GM21528 (cell line): Measurements from ENCODE around the gene TSPAN9.

Source experiments
- ATAC-seq: cut with Tn5 transposase; IDR thresholded peaks from one replicate; pipeline ENCODE4 v1.9.1; 2021; ENCODE audit warnings: mild to moderate bottlenecking, moderate library complexity; ENCODE audit not compliant: unreplicated experiment, low FRiP score

The TSPAN9 gene

GRCh38 chr12:3119756-3120601 lies 42.8 kb downstream of the TSPAN9 start:
- no peak for ATAC-seq

DNA sequence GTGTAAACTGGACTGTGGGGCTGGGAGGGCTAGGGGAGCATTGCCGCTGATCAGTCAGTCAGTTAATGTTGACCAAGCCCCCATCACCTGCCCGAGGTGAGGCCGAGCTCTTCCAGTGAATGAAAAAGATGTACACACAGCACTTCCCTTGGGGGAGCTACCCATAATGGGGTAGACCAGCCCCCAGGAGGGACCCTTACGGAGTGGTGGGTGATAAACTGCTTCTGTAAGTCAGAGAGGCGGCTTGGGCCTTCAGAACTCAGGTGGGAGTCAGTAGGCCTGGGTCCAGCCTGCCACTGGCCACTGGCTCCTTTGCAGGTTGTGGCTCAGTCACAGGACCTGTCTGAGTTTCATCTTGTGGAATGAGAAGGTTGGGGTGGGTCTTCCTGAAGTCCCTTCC lies 43.5 kb downstream of the TSPAN9 start:
- ATAC-seq = no peak

GRCh38 chr12:3122841-3123678 lies 45.9 kb downstream of the TSPAN9 start:
- no peak for ATAC-seq

GRCh38 chr12:3123729-3124128 lies 46.5 kb downstream of the TSPAN9 start:
- no peak for ATAC-seq

DNA sequence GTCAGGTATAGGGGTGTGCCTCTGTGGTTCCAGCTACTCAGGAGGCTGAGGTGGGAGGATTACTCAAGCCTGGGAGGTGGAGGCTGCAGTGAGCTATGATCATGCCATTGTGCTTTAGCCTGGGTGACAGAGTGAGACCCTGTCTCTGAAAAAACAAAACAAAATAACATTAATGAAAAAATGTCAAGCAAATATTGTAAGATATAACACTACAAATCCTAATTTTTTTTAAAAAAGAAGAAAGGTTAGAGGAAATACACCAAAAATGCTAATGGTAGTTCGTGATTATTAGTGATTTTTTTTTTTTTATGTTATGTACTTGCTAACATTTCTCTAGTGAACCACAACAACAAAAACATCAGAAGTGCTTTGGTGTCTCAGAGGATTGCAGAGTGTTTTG lies 47.7 kb downstream of the TSPAN9 start:
- no peak for ATAC-seq

DNA sequence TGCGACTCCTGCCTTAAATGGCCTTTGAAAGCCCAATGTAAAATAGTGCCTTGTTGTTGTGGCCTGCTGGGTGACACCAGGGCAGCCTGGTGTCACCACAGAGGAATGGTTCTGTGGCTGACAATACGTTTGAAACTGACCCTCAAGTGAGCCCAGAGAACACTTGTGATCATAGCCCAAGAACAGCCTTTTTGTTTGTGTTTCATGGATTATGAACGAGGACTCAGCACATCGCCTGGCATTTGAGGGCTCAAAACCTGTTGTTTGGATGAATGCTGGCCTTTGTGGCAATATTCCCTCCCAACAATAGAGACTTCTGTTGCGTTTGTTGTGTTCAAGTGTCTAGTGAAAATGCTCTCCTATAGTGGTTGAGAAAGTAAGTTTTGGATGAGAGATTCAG lies 48.5 kb downstream of the TSPAN9 start:
- no peak for ATAC-seq

DNA sequence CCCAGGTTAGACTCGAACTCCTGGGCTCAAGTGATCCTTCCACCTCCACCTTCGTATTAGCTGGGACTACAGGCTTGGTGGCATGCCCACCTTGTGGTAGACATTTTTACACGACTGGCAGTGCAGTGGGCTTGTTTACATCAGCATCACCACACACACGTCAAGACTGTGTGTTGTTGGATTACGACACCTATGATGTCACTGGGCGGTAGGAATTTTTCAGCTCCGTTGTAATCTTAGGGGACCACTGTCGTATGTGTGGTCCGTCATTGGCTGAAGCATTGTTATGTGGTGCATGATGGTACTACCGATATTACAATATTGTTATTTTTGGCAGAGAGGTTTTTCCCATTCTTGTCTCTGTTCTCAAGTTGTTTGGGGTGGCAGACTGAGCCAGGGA lies 50.7 kb downstream of the TSPAN9 start:
- ATAC-seq = no peak

DNA sequence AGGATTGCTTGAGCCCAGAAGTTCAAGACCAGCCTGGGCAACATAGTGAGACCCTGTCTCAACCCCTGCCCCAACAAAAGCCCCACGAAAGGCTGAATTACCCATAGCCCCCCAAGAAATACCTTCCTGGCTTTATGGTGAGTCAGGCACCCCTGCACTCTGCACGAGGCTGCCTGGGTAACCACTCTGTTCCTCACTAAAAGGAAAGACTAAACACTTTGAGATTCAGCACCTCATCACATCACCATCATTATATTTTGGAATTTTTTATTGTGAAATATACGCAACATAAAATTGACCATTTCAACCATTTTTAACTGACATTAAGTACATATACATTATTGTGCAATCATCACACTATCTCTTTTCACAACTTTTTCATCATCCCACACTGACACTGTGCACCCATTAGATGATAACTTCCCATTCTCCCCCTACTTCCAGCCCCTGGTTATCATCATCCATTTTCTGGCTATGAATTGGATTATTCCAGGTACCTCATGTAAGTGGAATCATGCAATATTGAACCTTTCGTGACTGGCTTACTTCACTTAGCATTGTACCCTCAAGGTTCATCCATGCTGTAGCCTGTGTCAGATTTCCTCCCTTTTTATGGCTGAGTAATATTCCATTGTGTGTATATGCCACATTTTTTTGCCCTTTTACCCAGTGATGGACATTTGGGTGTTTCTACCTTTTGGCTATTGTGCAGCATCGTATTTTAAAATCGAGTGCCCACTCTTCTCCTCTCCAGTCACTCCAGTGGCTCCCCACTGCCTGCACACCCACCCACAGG lies 51.5 kb downstream of the TSPAN9 start:
- no peak for ATAC-seq

GRCh38 chr12:3129301-3130056 lies 52.3 kb downstream of the TSPAN9 start:
- ATAC-seq = no peak

DNA sequence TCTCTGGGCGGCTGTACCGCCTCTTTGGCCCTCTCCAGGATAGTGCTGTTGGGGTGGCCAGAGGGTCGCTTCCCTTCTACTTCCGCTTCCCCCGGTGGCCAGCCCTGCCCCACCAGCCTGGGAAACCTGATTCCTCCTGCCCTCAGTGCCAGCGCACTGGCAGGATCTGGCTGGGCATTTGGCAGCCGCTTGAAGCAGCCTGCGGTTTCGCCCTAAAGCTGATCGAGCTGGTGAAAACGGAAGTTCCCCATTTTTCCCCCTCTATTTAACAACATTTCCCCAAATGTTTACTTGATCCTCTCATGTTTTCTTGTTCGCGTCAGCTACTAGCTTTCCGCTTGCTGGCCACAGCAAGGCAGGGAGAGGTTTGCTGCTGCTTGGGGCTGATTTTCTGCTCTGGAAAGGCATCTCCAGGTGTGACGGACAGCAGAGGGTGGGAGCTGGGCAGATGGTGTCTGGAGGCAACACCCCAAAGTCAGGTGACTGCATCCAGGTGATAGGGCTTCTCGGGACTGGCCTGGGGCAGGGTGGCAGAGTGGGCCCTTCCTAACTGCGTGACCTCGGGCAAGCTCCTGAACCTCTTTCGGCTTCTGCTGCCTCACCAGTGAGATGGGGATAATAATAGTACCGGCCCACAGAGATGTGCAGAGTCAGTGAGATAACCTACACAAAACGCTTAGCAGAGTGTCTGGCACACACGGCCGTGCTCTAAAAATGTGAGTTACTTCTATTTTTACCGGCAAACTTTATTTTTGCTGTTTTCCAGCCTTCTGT lies 53.1 kb downstream of the TSPAN9 start:
- ATAC-seq = no peak

DNA sequence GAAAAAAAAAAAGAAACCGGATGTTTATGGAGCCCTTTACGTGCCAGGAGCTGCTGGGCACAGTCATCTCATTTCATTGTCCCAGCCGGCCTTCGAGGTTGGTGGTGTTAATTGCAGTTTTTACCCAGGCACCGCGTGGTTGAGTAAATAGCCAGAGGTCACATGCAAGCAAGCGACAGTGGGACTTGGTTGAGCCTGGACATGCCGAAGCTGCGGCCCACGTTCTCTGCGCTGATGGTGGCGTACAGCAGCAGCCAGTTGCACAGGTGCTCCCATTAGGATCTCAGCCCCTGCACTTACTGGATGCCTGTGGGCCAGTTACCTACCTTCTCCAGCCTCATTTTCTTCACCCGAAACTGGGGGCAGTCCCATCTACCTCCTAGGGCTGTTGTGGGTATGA lies 54.0 kb downstream of the TSPAN9 start:
- ATAC-seq = no peak

- no peak for ATAC-seq
Measured at GRCh38 chr12:3132636-3133404, 55.6 kb downstream of the TSPAN9 start.

DNA sequence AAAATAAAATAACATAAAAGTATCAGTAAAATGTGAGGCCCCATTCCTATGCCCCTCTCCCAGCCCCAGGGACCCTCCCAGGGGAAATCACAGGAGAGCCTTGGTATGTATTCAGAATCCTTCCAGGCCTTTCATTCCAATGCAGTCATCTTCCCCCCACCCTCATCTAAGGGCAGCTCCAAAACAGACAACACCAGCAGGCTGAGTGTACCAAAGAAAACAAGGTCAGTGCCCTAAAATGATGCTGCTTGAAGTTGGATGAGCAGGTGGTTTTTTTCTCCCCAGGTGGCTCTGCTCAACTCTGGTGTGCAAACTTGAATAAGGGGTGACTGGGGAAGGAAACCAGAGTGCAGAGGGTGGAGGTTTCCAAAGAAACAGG lies 56.2 kb downstream of the TSPAN9 start:
- ATAC-seq = no peak

DNA sequence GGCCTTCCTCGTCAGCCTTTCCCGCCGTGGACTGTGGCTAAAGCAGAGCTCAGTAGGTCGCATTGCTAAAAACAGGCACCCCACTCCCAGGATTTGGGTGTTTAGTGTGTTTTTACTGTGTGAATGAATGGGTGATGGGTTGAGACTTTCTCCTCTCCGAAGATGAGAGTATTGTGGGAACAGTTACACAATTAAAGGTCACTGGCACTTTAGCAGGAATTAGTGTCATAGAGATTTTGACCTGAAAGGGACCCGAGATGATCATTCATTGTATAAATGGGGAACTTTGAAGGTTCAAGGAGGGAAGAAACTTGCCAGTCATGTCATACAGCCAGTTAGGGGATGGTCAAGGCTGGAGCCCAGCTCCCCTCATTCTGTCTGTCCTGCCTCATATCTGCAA lies 56.9 kb downstream of the TSPAN9 start:
- ATAC-seq = no peak

GRCh38 chr12:3134526-3135135 lies 57.5 kb downstream of the TSPAN9 start:
- ATAC-seq = no peak

GRCh38 chr12:3135522-3136461 lies 58.6 kb downstream of the TSPAN9 start:
- ATAC-seq = no peak

GRCh38 chr12:3136641-3137267 lies 59.6 kb downstream of the TSPAN9 start:
- no peak for ATAC-seq
